Vagina (tissue), 2 donors: ENCODE measurements around the gene ZIC1.

Experiments used
- POLR2A ChIP-seq, 2 donors: fragments of 450-650 bp; IDR thresholded peaks; one replicate each; pipeline ENCODE4 v1.6.1; 2017; ENCODE audit warnings: antibody characterized with exemption in 2 of 2, mild to moderate bottlenecking in 2 of 2, moderate library complexity in 2 of 2
- TF ChIP-seq, protein P1 (sequence below), 3 experiments: fragments of 450-650 bp in 2 of 3; fragments of 200-600 bp in 1 of 3; sonication (generic) in 1 of 3; IDR thresholded peaks; one replicate each; pipeline ENCODE4 v1.5.1; 2017 to 2019; ENCODE audit warnings: antibody characterized with exemption in 3 of 3, mild to moderate bottlenecking in 2 of 3, moderate library complexity in 2 of 3

DNA sequence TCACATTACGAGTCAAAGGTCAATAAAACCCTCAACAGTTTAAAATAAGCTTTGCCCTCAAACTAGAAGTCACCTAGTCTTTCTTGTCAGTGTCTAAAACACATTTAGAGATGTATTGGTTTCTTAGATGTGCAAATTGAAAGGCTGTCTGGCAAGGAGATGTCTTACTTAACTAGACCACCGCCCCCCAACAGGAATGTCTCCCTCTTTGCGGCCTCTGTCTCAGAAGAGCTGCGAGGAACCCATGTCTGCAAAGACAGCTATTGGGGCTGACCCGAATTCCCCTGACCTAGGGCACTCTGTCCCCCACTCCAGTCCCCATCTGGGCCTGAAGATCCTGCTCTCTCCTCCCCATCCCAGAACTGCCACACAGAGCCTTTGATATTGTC lies 49.1 kb upstream of the ZIC1 start:
- TF ChIP-seq, protein P1, sequence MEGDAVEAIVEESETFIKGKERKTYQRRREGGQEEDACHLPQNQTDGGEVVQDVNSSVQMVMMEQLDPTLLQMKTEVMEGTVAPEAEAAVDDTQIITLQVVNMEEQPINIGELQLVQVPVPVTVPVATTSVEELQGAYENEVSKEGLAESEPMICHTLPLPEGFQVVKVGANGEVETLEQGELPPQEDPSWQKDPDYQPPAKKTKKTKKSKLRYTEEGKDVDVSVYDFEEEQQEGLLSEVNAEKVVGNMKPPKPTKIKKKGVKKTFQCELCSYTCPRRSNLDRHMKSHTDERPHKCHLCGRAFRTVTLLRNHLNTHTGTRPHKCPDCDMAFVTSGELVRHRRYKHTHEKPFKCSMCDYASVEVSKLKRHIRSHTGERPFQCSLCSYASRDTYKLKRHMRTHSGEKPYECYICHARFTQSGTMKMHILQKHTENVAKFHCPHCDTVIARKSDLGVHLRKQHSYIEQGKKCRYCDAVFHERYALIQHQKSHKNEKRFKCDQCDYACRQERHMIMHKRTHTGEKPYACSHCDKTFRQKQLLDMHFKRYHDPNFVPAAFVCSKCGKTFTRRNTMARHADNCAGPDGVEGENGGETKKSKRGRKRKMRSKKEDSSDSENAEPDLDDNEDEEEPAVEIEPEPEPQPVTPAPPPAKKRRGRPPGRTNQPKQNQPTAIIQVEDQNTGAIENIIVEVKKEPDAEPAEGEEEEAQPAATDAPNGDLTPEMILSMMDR (IDR thresholded peaks at IDR 0.05), result no peak
- no peak for TF ChIP-seq POLR2A (IDR thresholded peaks at IDR 0.05)
